Astrocyte (in vitro differentiated cells and primary cell): ENCODE data around the gene KIRREL3.

Experiments
- EZH2 ChIP-seq: IDR thresholded peaks from 2 replicates; pipeline ENCODE4 v1.6.1; 2012; ENCODE audit warnings: mild to moderate bottlenecking, low read length, inconsistent platforms; ENCODE audit not compliant: insufficient read depth
- TF ChIP-seq, protein P1 (sequence below): IDR thresholded peaks from 2 replicates; pipeline ENCODE4 v1.5.1; 2011; ENCODE audit warnings: low read depth, mild to moderate bottlenecking, inconsistent platforms, low read length, moderate library complexity; ENCODE audit not compliant: insufficient read depth

DNA sequence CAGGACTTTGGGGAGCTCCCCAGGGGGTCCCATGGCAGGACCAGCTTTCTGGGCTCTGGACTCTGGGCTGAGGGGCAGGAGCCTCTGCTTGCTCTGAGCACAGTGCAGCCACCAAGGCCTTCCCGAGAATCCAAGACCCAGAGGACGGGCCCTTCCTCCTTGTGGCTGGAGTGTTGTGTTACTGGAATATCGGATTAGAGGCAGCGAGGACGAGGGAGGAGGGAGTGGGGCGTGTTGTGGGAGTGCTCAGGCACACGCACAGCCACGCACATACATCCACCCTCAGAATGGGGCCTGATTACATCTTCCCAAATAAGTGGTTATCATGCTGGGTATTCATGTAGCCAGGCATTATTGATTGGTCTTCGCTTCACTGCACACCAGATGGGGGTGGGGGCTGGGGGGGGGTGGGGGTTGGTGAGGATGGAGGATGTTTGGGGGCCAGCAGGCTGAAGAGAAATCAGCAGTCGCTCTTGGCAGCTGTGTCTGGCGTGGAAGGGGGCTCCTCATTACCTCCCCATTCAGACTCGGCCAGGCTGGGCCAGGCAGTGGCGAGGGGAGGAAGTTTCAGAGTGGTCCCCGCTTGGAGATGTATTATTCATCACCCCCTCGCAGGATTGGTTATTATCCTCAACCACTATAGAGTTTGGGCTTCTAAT, 524.2 kb downstream of the KIRREL3 start:
- TF ChIP-seq, protein P1, sequence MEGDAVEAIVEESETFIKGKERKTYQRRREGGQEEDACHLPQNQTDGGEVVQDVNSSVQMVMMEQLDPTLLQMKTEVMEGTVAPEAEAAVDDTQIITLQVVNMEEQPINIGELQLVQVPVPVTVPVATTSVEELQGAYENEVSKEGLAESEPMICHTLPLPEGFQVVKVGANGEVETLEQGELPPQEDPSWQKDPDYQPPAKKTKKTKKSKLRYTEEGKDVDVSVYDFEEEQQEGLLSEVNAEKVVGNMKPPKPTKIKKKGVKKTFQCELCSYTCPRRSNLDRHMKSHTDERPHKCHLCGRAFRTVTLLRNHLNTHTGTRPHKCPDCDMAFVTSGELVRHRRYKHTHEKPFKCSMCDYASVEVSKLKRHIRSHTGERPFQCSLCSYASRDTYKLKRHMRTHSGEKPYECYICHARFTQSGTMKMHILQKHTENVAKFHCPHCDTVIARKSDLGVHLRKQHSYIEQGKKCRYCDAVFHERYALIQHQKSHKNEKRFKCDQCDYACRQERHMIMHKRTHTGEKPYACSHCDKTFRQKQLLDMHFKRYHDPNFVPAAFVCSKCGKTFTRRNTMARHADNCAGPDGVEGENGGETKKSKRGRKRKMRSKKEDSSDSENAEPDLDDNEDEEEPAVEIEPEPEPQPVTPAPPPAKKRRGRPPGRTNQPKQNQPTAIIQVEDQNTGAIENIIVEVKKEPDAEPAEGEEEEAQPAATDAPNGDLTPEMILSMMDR, result no peak
- TF ChIP-seq EZH2, result no peak
